Activated CD8-positive, alpha-beta memory T cell treated with anti-CD3 and anti-CD28 coated beads for 4 hours (primary cell): ENCODE data around the gene ABCA3.
"Not testable (repeated sequence)": the region's sequence is repeated elsewhere in the genome, so short reads cannot be mapped to it uniquely, and the experiment has no call there.

Experiments used
- DNase-seq, 2 donors: peaks; one replicate each; pipeline ENCODE4 v3.0.0-alpha.2; 2020; ENCODE audit warnings: low read depth in 2 of 2

The ABCA3 gene

GRCh38 chr16:2257726-2258125 lies 82.8 kb downstream of the ABCA3 start:
- DNase-seq = no peak

DNA sequence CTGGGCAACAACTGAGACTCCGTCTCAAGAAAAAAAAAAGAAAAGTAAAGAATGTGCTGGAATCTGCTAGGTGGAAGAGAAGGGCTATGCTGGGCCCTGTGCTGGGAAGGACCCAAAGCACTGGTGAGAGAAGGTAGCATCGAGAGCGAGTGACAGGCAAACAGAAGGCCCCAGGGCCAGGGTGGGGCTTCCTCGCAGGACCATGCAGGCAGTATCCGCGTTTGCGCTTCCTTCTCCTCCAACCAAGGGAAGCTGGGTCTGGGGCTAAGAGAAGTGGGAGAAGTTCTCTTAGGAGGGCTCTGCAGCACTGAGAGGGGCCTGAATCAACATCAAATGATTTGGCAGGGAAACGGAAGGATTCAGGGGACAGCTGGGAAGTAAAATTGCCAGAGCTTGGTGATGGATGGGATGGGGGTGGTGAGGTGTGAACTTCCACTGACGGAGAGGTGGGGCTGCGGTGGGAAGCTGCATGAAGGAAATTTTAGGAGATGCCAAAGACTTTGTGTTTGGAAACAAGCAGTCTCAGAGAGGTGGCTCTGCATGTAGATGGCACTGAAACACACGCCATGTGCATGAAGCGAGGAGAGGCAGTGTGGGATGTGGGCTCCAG lies 83.9 kb downstream of the ABCA3 start:
- no peak for DNase-seq

- no peak for DNase-seq
Observed at GRCh38 chr16:2253293-2253692, 87.2 kb downstream of the ABCA3 start.

DNA sequence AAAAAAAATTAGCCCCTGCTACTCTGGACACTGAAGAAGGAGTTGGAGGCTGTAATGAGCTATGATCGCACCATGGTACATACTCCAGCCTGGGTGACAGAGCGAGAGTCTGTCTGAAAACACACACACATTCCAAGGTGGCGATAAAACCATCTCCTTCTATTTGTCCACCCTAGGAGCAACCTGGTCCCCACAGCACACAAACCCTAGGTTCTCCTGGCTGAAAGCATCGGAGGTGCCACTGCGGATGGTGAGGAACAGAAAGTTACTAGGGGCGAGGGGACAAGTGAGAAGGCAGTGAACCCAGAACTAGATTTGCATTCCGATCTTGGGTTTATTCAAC lies 87.8 kb downstream of the ABCA3 start:
- DNase-seq = no peak

- DNase-seq = peak; percentile 52 to 61
Observed at GRCh38 chr16:2251296-2252111, 89.0 kb downstream of the ABCA3 start, which contains the start of gene ECI1. Gene ECI1, minus strand, starts transcription at chr16:2251587. Its CDS starts 21 bp downstream, at chr16:2251566.

DNA sequence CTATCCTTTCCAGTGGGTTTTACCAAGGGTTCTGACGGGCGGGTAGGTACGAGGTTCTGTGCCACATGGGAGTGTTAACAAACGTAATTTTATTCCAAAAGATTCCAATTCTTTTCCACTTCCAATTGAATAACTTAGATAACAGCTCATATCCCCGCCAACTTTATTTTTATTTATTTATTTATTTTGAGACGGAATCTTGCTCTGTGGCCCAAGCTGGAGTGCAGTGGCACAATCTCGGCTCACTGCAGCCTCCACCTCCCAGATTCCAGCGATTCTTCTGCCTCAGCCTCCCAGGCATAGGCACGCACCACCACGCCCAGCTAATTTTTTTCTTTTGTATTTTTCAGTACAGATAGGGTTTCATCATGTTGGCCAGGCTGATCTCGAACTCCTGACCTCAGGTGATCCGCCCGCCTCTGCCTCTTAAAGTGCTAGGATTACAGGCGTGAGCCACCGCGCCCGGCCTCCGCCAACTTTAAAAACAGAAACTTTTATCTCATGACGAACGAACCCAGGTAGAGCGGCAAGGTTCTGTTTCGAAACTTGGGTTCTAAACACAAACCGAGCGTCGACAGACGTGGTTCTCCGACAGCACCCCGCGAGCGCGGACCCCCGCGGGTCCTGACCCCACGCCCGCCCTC lies 89.8 kb downstream of the ABCA3 start:
- no peak for DNase-seq

DNA sequence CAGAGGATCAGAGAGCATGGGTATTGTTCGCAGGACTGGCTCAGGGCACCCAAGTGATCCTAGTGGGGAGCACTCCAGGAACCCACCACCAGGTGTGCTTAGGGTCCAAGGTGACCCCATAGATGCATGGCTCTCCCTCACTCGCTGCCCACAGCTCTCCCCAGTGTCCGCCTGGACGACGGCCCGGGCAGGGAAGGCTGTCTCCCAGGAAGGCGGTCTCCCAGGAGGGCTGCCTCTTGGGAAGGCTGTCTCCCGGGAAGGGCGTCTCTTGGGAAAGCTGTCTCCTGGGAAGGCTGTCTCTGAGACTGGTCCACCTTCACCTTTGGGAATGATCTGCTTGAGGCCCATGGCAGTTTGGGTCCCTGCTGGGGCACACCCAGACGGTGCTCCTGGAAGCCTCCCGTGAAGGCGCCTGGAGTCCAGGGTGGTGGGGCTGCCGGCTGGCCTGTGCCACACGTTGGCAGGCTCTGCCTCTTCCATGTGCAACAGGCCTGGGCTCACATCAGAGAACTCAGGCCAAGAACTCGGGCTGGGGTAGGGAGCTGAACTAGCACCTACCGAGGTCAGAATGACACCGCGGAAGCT lies 94.1 kb downstream of the ABCA3 start:
- no peak for DNase-seq

DNA sequence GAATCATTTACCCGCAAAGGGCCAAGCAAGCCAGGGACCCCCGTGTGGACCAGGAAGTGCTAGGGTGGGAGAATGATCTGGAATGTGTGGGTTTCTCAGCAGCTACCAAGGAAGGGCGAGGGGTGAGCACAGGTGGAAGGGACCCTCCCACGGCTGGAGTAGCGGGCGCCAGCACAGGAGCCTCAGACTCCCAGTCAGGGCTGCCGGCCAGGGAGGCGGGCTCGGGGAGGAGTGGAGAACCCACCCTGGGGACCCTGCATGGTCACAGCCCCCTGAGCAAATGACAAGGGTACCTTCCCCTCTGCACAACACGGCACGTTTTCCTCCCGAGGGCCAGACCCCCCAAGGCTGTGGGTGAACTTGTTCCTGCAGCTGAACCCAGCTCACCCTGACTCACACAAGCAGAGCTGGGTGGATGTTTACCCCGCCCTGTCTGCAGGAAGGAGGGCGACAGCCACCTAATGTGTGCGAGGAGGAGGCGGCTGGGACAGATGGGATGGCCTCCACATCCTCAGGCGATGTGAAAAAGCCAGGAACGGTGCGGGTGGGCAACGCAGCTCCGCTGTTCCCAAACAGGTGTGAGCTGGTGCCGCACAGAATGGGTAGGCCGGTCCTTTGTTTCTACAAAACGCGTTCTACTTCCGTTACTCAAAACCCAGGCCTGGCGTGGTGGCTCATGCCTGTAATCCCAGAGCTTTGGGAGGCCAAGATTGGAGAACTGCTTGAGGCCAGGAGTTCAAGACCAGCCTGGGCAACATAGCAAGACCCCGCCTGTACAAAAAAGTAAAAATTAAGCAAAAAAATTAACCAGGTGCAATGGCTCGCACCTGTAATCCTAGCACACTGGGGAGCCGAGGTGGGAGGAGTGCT lies 95.4 kb downstream of the ABCA3 start:
- no peak for DNase-seq

DNA sequence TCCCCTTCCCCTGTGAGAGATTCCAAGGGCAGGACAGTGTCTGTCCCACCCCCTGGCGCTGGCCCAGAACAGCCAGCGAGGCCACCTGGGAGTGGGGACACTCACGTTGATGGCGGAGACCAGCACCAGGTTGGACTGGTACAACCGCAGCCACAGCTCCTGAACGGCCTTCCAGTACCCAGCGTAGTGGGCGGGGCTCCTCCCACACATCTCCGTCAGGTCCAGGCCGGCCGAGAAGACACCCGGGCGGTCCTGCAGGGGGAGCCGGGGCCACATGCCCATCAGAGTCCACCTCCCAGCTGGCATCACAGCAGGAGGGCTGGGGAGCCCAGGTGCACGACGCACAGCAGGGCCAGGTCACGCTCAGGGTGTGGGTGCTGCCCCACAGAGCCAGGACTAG lies 96.2 kb downstream of the ABCA3 start:
- no peak for DNase-seq

GRCh38 chr16:2243781-2244180 lies 96.7 kb downstream of the ABCA3 start:
- no peak for DNase-seq

GRCh38 chr16:2243031-2243528 lies 97.4 kb downstream of the ABCA3 start:
- no peak for DNase-seq

GRCh38 chr16:2242598-2242997 lies 97.9 kb downstream of the ABCA3 start:
- DNase-seq = no peak

- DNase-seq = not testable (repeated sequence)
Observed at GRCh38 chr16:2240331-2240730, 100.2 kb downstream of the ABCA3 start.

DNA sequence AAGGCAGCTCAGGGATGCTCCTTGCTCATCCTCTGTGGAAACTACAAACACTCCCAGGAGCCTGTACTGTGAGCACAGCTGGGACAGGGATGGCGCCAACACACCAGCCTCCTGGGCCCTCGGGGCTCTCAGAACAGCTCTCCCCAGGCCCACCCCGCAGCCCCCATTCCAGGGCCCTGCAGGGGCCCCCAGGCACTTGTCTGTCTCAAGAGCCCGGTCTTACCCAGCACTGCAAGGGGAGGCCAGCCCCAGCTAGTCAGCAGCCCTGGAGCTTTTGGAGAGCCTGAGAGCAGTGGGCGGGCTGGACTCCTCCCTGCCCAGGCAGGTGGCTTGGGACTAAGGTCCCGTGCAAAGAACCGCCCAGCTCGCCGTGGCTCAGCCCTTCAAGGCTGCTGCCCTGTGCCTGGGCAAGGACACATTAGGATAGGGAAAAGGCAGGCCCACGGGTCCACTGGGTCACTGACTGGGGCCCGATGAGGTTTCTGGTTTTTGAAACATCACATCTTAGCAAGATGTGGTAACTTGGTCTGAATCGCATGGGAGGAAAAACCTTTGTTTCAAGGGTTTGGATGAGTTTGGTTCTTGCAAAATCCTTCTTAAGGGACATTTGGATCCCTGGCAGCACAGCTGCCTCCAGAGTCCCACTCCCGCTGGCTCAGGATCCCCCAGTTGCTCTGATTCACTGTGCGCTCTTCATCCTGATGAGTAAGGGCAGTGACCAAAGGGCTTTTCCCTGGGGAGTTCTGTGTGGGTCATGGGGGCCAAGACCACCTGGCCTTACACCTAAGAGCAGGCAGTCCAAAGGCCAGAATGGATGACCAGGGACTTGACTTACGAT lies 101.5 kb downstream of the ABCA3 start:
- no peak for DNase-seq

GRCh38 chr16:2238150-2238837 lies 102.2 kb downstream of the ABCA3 start:
- no peak for DNase-seq

GRCh38 chr16:2237493-2238149 lies 102.9 kb downstream of the ABCA3 start:
- no peak for DNase-seq

DNA sequence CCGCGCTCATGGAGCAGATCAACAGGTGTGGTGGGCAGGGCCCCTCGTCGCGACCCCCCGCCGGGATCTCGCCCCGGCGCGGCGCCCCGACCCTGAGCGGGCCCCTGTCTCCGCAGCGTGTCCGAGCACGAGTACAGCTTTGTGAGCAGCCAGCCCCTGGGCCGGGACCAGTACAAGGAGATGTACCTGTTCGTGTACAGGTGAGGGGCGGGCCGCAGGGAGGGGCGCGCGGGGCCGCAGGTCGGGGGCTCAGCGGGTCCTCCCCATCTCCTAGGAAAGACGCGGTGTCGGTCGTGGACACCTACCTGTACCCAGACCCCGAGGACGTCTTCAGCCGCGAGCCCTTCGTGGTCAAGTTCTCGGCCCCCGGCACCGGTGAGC lies 103.4 kb downstream of the ABCA3 start:
- no peak for DNase-seq

DNA sequence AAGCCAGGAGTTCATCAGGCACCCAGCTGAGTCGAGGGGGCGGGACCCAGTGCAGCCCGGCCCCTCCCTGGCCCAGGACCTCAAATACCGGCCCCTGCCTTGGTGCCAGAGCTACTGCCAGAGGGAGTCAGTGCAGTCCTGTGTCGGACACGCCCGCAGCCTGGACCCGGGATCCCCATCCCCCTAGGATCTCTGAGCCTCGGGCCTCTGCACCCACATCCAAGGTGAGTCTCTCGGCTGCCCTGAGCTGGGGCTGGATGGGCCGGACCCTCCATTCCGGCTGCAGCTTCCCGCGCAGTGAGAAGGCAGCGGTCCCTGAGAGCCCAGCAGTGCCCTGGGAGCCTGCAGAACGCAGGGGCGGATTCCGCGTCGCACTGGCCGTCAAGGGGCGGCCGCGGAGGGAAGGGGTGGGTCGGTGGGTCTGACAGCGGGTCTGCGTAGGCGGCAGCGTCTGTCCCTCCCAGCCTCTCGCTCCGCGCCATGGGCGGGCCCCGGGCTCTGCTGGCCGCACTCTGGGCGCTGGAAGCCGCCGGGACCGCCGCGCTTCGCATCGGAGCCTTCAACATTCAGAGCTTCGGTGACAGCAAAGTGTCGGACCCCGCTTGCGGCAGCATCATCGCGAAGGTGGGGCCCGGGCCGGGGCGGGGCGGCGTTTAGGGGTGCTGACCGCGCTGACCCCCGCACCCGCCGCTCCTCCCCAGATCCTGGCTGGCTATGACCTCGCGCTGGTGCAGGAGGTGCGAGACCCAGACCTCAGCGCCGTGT lies 104.0 kb downstream of the ABCA3 start, which contains the start of gene DNASE1L2:
DNASE1L2 (plus strand) TSS at position 108 of the 765 bp plus-strand sequence; CDS start at position 481, 373 bp downstream.
- no peak for DNase-seq
